ENCODE results near the gene MPND. TPM values are rescaled to one million over a fixed set of nuclear protein-coding genes. Genes with fewer than 3 reads are reported as not detected.

MPND gene
- polyA plus RNA-seq, 1 of the 3 experiments (the other 2 are of a cell fraction), result 21.3 TPM

DNA sequence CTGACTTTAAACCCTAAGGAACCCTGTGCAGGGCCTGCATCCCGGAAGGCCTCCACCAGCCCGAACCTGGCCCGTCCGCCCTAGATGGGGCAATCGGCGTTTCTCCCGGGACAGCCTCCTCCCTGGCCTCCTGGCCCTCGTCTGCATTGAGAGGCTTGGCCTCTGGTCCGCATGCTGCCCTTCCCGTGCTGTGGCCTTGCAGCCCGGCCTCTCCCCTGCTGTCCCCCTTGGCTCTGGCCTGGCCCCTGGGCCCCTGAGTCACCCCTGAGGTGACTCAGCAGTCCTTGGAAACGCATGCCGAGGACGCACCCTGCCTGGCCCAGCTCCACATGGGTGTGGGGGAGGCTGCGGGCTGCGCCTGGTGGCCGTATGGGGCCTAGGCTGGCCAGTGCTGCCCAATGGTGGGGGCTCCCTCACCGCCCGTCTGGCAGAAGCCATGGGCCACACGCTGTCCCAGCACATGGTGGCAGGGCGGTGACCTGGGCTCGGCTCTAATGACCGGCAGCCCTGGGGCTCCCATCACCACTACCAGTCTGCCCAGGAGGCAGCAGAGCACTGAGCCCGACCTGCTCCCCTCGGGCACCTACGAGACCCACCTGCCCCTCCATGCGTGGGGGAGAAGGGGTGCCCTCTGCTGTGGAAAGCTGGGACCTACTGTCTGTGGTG is 31.3 kb downstream of the MPND start:
- no peak for DNase-seq
- Histone ChIP-seq H3K4me2 (peak overlapping the region; percentile 72), H3K79me2 (ENCODE audit: insufficient read depth) (peaks cover 100% of the 10 kb centered on the region), H3K9me3 (no peaks in the 10 kb centered on the region), H3K36me3 (replicated peaks in 1 of 2; ENCODE audit: control insufficient read depth in 1 of 2, insufficient read depth in 2 of 2, low read length in 1 of 2) (no peaks in the 10 kb centered on the region), H3K4me3 (ENCODE audit: low read depth in 2 of 2, low read length in 1 of 2) (no peak overlapping the region), H3K9me2 (no peaks in the 10 kb centered on the region), H4K20me1 (ENCODE audit: insufficient read depth) (peaks cover 32% of the 10 kb centered on the region), H3K9ac (peak overlapping the region; percentile 57), H2AFZ (ENCODE audit: low read depth) (no peak overlapping the region), H3F3A (replicated peaks; ENCODE audit: insufficient read depth) (peaks cover 12% of the 10 kb centered on the region), H3K27ac (ENCODE audit: low read depth in 2 of 2, low read length in 1 of 2) (peak overlapping the region; percentile 80 to 92), H3K27me3 (ENCODE audit: insufficient read depth) (no peaks in the 10 kb centered on the region), H3K4me1 (ENCODE audit: control insufficient read depth in 1 of 2, insufficient read depth in 2 of 2, low read depth in 1 of 2, low read length in 1 of 2) (peaks cover 33 to 65% of the 10 kb centered on the region in 2 experiments)
- POLR2A ChIA-PET, result interaction anchor here (1.1 to 1.9 kb wide), 2 partner anchors 13 to 32 kb away, joined by 5 to 8 read pairs; partner anchors contain the start of gene MPND
- CTCF ChIA-PET, result interaction anchor here (0.7 to 4.8 kb wide), 14 partner anchors 8 to 128 kb away, joined by 3 to 16 read pairs (median 4); partner anchors contain the start of genes CHAF1A, SH3GL1 and YJU2
- 14% methylated on average over 7 of the region's 27 CpGs for WGBS (ENCODE audit: low lambda C conversion rate)
- no peak for TF ChIP-seq FOXJ3 (CRISPR knock-in tag; IDR thresholded peaks at IDR 0.05)
- no peak for TF ChIP-seq PBX3 (IDR thresholded peaks at IDR 0.05)
- peak; percentile 86 for TF ChIP-seq NFIC (IDR thresholded peaks at IDR 0.05; ENCODE audit: borderline replicate concordance)
- no peak for TF ChIP-seq GATA2 (CRISPR knock-in tag; IDR thresholded peaks at IDR 0.05)
- TF ChIP-seq, protein P1, sequence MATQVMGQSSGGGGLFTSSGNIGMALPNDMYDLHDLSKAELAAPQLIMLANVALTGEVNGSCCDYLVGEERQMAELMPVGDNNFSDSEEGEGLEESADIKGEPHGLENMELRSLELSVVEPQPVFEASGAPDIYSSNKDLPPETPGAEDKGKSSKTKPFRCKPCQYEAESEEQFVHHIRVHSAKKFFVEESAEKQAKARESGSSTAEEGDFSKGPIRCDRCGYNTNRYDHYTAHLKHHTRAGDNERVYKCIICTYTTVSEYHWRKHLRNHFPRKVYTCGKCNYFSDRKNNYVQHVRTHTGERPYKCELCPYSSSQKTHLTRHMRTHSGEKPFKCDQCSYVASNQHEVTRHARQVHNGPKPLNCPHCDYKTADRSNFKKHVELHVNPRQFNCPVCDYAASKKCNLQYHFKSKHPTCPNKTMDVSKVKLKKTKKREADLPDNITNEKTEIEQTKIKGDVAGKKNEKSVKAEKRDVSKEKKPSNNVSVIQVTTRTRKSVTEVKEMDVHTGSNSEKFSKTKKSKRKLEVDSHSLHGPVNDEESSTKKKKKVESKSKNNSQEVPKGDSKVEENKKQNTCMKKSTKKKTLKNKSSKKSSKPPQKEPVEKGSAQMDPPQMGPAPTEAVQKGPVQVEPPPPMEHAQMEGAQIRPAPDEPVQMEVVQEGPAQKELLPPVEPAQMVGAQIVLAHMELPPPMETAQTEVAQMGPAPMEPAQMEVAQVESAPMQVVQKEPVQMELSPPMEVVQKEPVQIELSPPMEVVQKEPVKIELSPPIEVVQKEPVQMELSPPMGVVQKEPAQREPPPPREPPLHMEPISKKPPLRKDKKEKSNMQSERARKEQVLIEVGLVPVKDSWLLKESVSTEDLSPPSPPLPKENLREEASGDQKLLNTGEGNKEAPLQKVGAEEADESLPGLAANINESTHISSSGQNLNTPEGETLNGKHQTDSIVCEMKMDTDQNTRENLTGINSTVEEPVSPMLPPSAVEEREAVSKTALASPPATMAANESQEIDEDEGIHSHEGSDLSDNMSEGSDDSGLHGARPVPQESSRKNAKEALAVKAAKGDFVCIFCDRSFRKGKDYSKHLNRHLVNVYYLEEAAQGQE (IDR thresholded peaks at IDR 0.05; ENCODE audit: low read depth, low read length), result no peak
- TF ChIP-seq JUND (IDR thresholded peaks at IDR 0.05), result peak; percentile 88
- no peak for TF ChIP-seq POLR2AphosphoS5 (IDR thresholded peaks at IDR 0.05; ENCODE audit: low read depth, low read length)
- TF ChIP-seq SMC3 (IDR thresholded peaks at IDR 0.05; ENCODE audit: low read depth, low read length), result no peak
- no peak for TF ChIP-seq ELF1 (IDR thresholded peaks at IDR 0.05)
- 0 out of 2 replicates have a peak, but pooled peaks have one; percentile 25 for TF ChIP-seq TEAD4 (IDR thresholded peaks at IDR 0.05; ENCODE audit: borderline replicate concordance, insufficient read depth)
- TF ChIP-seq, protein P2, sequence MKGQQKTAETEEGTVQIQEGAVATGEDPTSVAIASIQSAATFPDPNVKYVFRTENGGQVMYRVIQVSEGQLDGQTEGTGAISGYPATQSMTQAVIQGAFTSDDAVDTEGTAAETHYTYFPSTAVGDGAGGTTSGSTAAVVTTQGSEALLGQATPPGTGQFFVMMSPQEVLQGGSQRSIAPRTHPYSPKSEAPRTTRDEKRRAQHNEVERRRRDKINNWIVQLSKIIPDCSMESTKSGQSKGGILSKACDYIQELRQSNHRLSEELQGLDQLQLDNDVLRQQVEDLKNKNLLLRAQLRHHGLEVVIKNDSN (IDR thresholded peaks at IDR 0.05; ENCODE audit: borderline replicate concordance, low read depth), result no peak
- TF ChIP-seq MEF2A (IDR thresholded peaks at IDR 0.05; ENCODE audit: borderline replicate concordance, low read depth), result no peak
- no peak for TF ChIP-seq RCOR1 (IDR thresholded peaks at IDR 0.05; ENCODE audit: low read length)
- TF ChIP-seq GABPA (IDR thresholded peaks at IDR 0.05; ENCODE audit: low read depth), result no peak
- TF ChIP-seq, protein P3, sequence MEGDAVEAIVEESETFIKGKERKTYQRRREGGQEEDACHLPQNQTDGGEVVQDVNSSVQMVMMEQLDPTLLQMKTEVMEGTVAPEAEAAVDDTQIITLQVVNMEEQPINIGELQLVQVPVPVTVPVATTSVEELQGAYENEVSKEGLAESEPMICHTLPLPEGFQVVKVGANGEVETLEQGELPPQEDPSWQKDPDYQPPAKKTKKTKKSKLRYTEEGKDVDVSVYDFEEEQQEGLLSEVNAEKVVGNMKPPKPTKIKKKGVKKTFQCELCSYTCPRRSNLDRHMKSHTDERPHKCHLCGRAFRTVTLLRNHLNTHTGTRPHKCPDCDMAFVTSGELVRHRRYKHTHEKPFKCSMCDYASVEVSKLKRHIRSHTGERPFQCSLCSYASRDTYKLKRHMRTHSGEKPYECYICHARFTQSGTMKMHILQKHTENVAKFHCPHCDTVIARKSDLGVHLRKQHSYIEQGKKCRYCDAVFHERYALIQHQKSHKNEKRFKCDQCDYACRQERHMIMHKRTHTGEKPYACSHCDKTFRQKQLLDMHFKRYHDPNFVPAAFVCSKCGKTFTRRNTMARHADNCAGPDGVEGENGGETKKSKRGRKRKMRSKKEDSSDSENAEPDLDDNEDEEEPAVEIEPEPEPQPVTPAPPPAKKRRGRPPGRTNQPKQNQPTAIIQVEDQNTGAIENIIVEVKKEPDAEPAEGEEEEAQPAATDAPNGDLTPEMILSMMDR (IDR thresholded peaks at IDR 0.05), result no peak
- TF ChIP-seq CHD2 (IDR thresholded peaks at IDR 0.05; ENCODE audit: low read length, partially characterized antibody), result no peak
- no peak for TF ChIP-seq SIN3A (IDR thresholded peaks at IDR 0.05; ENCODE audit: borderline replicate concordance, low read depth, low read length)
- TF ChIP-seq RXRA (IDR thresholded peaks at IDR 0.05; ENCODE audit: borderline replicate concordance, low read depth), result no peak; the same call in 1 of the 2 replicates
- TF ChIP-seq TAF1 (IDR thresholded peaks at IDR 0.05; ENCODE audit: borderline replicate concordance, low read depth, low read length), result peak; percentile 30; the same call in 1 of the 2 replicates
- TF ChIP-seq EZH2phosphoT487 (IDR thresholded peaks at IDR 0.05; ENCODE audit: borderline replicate concordance, low read depth), result no peak
- TF ChIP-seq FOXM1 (IDR thresholded peaks at IDR 0.05; ENCODE audit: low read depth), result no peak
- TF ChIP-seq FOSL2 (IDR thresholded peaks at IDR 0.05; ENCODE audit: borderline replicate concordance, low read depth), result peak; percentile 98
- TF ChIP-seq, protein P4, sequence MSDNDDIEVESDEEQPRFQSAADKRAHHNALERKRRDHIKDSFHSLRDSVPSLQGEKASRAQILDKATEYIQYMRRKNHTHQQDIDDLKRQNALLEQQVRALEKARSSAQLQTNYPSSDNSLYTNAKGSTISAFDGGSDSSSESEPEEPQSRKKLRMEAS (IDR thresholded peaks at IDR 0.05; ENCODE audit: low read depth), result peak; percentile 92
- TF ChIP-seq TCF12 (IDR thresholded peaks at IDR 0.05), result peak; percentile 74; the same call in 1 of the 2 replicates
